ENCODE data around the gene PHYKPL. TPM values are rescaled to one million over a fixed set of nuclear protein-coding genes. Genes with fewer than 3 reads are reported as not detected.

The PHYKPL gene
- total and polyA plus RNA-seq, 2 of the 8 experiments (the other 6 are each of a cell fraction or from before 2014, with no cell fraction given): 25.1 to 32.1 TPM

DNA sequence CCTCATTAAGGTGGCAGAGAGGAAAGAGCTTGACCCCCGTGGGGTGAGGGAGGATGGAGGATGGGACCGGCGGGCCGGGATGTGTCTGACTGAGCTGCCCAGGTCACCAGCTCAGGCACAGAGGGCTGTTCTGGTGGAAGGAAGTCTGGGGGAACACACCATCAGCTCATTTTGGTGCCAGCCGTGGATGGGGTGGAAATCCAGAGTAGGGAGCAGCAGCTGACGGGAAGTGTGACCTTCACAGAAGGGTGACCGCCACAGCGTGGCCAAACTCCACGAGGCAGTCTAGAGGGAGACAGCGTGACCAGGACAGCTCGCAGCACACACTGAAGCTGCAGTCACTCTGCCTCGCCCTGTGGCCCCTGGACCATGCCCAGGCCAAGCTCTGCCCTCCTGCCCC lies 45.3 kb upstream of the PHYKPL start:
- Histone ChIP-seq H3K36me3 (ENCODE audit: control insufficient read depth in 2 of 4, insufficient read depth in 4 of 4, low read length in 3 of 4) (no peaks in the 10 kb centered on the region), H2BK15ac (ENCODE audit: low read length) (no peak overlapping the region), H4K8ac (ENCODE audit: extremely low read depth, insufficient read depth, low read length) (no peak overlapping the region), H2BK5ac (ENCODE audit: low read depth, low read length) (no peak overlapping the region), H2BK20ac (ENCODE audit: low read length) (no peak overlapping the region), H2AFZ (ENCODE audit: low read length) (no peak overlapping the region), H2BK120ac (replicated peaks; ENCODE audit: low read depth, low read length) (no peak overlapping the region), H3K4me2 (ENCODE audit: insufficient read depth in 1 of 2, low read depth in 2 of 2, low read length in 2 of 2) (no peak overlapping the region), H2BK12ac (ENCODE audit: low read depth, low read length) (no peak overlapping the region; the same call in 1 of the 2 replicates), H3K27ac (ENCODE audit: low read depth, low read length) (no peak overlapping the region), H3K23ac (ENCODE audit: insufficient read length) (no peak overlapping the region), H3K56ac (replicated peaks; ENCODE audit: insufficient read length, low read depth, low read length) (no peak overlapping the region), H3K18ac (ENCODE audit: extremely low read depth, low read length) (no peak overlapping the region), H4K91ac (replicated peaks; ENCODE audit: insufficient read length, low read length) (no peak overlapping the region), H3K14ac (ENCODE audit: insufficient read length) (no peak overlapping the region), H3K79me2 (ENCODE audit: control insufficient read depth in 1 of 2, insufficient read depth in 2 of 2, low read length in 2 of 2) (no peaks in the 10 kb centered on the region), H3K9me3 (ENCODE audit: insufficient read depth in 2 of 2, low read depth in 1 of 2, low read length in 1 of 2) (no peaks in the 10 kb centered on the region), H3K27me3 (replicated peaks in 1 of 4; ENCODE audit: control insufficient read depth in 3 of 4, extremely low read depth in 1 of 4, insufficient read depth in 3 of 4, low read length in 3 of 4) (peaks cover 0 to 10% (median 2%) of the 10 kb centered on the region in 4 experiments; a peak in 4 of 7 replicates), H3K79me1 (ENCODE audit: low read depth, low read length) (no peaks in the 10 kb centered on the region), H3K4me1 (replicated peaks in 1 of 4; ENCODE audit: control insufficient read depth in 3 of 4, insufficient read depth in 4 of 4, low read length in 3 of 4) (peaks cover 0 to 4% (median 2%) of the 10 kb centered on the region in 4 experiments; a peak in 2 of 7 replicates), H3K4me3 (ENCODE audit: extremely low read depth in 1 of 4, insufficient read depth in 2 of 4, low read depth in 3 of 4, low read length in 4 of 4) (no peak overlapping the region), H4K5ac (ENCODE audit: insufficient read length, low read depth, low read length) (no peak overlapping the region), H2AK5ac (ENCODE audit: low read depth, low read length) (no peak overlapping the region), H3K4ac (replicated peaks; ENCODE audit: insufficient read length, low read depth, low read length) (no peak overlapping the region), H4K20me1 (replicated peaks in 1 of 2; ENCODE audit: control insufficient read depth in 1 of 2, insufficient read depth in 2 of 2, low read length in 2 of 2) (peaks cover 0 to 3% of the 10 kb centered on the region in 2 experiments), H3K9ac (replicated peaks in 1 of 4; ENCODE audit: extremely low read depth in 1 of 4, low read depth in 3 of 4, low read length in 3 of 4) (no peak overlapping the region), H3K23me2 (ENCODE audit: low read depth, low read length) (no peaks in the 10 kb centered on the region)
- FAIRE-seq (no peak), DNase-seq (ENCODE audit: low read depth in 1 of 2, low spot score in 2 of 2) (no peak)
- WGBS, 2 experiments (ENCODE audit: extremely low coverage in 1 of 2, insufficient coverage in 1 of 2, insufficient read length in 1 of 2, insufficient replicate concordance in 2 of 2, low coverage in 1 of 2, low lambda C conversion rate in 2 of 2, missing lambda C conversion rate in 1 of 2): 73% methylated on average over 12 of the region's 12 CpGs; no CpG with 5 or more reads in 1 of the 2 experiments
- ChIA-PET POLR2A (ENCODE audit: partially characterized antibody) (interaction anchor here (0.6 kb wide), 1 partner anchor 42 kb away, joined by 4 read pairs; no protein-coding TSS in a partner anchor), CTCF (ENCODE audit: partially characterized antibody) (interaction anchor here (0.5 to 10.0 kb wide), 21 partner anchors 11 to 1193 kb away, joined by 3 to 131 read pairs (median 4); partner anchors contain the start of gene COL23A1)
- no peak for TF ChIP-seq SIRT6 (IDR thresholded peaks at IDR 0.05; ENCODE audit: low read length)
- TF ChIP-seq CHD1 (IDR thresholded peaks at IDR 0.05; ENCODE audit: low read depth, low read length): no peak
- no peak for TF ChIP-seq EGR1 (IDR thresholded peaks at IDR 0.05; ENCODE audit: borderline replicate concordance, low read depth, low read length)
- no peak for TF ChIP-seq NANOG (IDR thresholded peaks at IDR 0.05; ENCODE audit: insufficient read depth, low read depth, low read length, poor library complexity, severe bottlenecking)
- no peak for TF ChIP-seq JUND (IDR thresholded peaks at IDR 0.05; ENCODE audit: low read length)
- TF ChIP-seq POLR2AphosphoS5 (IDR thresholded peaks at IDR 0.05; ENCODE audit: low read depth, low read length): no peak
- no peak for TF ChIP-seq RBBP5 (IDR thresholded peaks at IDR 0.05; ENCODE audit: borderline replicate concordance, low read depth, low read length)
- no peak for TF ChIP-seq PHF8 (conservative IDR thresholded peaks at IDR 0.05; ENCODE audit: low read depth, low read length)
- TF ChIP-seq KDM4A (IDR thresholded peaks at IDR 0.05; ENCODE audit: low read depth, low read length, severe bottlenecking): no peak
- no peak for TF ChIP-seq BACH1 (IDR thresholded peaks at IDR 0.05; ENCODE audit: low read length)
